Measurements from ENCODE around the gene FBLN1. TPM values are rescaled to one million over a fixed set of nuclear protein-coding genes. Genes with fewer than 3 reads are reported as not detected.

FBLN1 gene
- polyA plus RNA-seq, 1 of the 3 experiments (the other 2 are of a cell fraction), result 147 TPM

DNA sequence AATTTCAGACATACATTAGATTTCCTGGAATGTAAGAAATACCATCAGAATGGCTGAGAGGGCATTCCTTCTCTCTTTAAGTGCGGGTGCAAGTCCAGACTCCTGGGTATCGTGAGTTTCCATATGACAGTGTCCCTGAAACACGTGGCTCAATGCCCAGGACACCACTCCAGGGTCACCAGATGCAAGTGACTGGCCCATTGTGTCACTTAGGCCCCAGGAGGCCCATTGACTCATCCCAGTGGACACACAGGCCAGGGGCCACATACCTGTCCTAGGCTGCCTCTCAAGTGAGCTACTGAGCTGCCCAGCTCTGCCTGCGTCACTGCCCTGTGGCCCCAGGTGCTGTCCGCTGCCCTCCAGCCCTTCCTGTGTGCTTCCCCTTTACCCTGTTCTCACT is 18.5 kb downstream of the FBLN1 start:
- peaks cover 0 to 15% of the 10 kb centered on the region in 2 experiments; a peak in 1 of 4 replicates for H3K4me1 ChIP-seq (ENCODE audit: control insufficient read depth in 1 of 2, insufficient read depth in 2 of 2, low read depth in 1 of 2, low read length in 1 of 2)
- no peak overlapping the region for H3K4me3 ChIP-seq (ENCODE audit: low read depth in 2 of 2, low read length in 1 of 2)
- H3K9me2 ChIP-seq, result no peaks in the 10 kb centered on the region
- POLR2A ChIA-PET, result no interaction called here
- CTCF ChIA-PET, result no interaction called here
- H3K27me3 ChIP-seq (ENCODE audit: insufficient read depth), result no peaks in the 10 kb centered on the region
- no peak overlapping the region; a peak in 1 of 4 replicates for H3K27ac ChIP-seq (ENCODE audit: low read depth in 2 of 2, low read length in 1 of 2)
- TF ChIP-seq NFIC (IDR thresholded peaks at IDR 0.05; ENCODE audit: borderline replicate concordance) (no peak), RCOR1 (IDR thresholded peaks at IDR 0.05; ENCODE audit: low read length) (no peak), YY1 (IDR thresholded peaks at IDR 0.05; ENCODE audit: low read depth) (no peak), MXI1 (IDR thresholded peaks at IDR 0.05; ENCODE audit: low read depth, low read length) (no peak), FOXM1 (IDR thresholded peaks at IDR 0.05; ENCODE audit: low read depth) (no peak), MEF2A (IDR thresholded peaks at IDR 0.05; ENCODE audit: borderline replicate concordance, low read depth) (no peak), TEAD4 (IDR thresholded peaks at IDR 0.05; ENCODE audit: borderline replicate concordance, insufficient read depth) (no peak), RXRA (IDR thresholded peaks at IDR 0.05; ENCODE audit: borderline replicate concordance, low read depth) (no peak), EZH2phosphoT487 (IDR thresholded peaks at IDR 0.05; ENCODE audit: borderline replicate concordance, low read depth) (no peak), USF2 (IDR thresholded peaks at IDR 0.05; ENCODE audit: borderline replicate concordance, low read depth, low read length) (no peak), FOSL2 (IDR thresholded peaks at IDR 0.05; ENCODE audit: borderline replicate concordance, low read depth) (no peak)
- TF ChIP-seq, protein P1, sequence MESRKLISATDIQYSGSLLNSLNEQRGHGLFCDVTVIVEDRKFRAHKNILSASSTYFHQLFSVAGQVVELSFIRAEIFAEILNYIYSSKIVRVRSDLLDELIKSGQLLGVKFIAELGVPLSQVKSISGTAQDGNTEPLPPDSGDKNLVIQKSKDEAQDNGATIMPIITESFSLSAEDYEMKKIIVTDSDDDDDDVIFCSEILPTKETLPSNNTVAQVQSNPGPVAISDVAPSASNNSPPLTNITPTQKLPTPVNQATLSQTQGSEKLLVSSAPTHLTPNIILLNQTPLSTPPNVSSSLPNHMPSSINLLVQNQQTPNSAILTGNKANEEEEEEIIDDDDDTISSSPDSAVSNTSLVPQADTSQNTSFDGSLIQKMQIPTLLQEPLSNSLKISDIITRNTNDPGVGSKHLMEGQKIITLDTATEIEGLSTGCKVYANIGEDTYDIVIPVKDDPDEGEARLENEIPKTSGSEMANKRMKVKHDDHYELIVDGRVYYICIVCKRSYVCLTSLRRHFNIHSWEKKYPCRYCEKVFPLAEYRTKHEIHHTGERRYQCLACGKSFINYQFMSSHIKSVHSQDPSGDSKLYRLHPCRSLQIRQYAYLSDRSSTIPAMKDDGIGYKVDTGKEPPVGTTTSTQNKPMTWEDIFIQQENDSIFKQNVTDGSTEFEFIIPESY (IDR thresholded peaks at IDR 0.05; ENCODE audit: borderline replicate concordance, low read depth), result no peak
- TF ChIP-seq, protein P2, sequence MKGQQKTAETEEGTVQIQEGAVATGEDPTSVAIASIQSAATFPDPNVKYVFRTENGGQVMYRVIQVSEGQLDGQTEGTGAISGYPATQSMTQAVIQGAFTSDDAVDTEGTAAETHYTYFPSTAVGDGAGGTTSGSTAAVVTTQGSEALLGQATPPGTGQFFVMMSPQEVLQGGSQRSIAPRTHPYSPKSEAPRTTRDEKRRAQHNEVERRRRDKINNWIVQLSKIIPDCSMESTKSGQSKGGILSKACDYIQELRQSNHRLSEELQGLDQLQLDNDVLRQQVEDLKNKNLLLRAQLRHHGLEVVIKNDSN (IDR thresholded peaks at IDR 0.05; ENCODE audit: borderline replicate concordance, low read depth), result no peak
- TF ChIP-seq, protein P3, sequence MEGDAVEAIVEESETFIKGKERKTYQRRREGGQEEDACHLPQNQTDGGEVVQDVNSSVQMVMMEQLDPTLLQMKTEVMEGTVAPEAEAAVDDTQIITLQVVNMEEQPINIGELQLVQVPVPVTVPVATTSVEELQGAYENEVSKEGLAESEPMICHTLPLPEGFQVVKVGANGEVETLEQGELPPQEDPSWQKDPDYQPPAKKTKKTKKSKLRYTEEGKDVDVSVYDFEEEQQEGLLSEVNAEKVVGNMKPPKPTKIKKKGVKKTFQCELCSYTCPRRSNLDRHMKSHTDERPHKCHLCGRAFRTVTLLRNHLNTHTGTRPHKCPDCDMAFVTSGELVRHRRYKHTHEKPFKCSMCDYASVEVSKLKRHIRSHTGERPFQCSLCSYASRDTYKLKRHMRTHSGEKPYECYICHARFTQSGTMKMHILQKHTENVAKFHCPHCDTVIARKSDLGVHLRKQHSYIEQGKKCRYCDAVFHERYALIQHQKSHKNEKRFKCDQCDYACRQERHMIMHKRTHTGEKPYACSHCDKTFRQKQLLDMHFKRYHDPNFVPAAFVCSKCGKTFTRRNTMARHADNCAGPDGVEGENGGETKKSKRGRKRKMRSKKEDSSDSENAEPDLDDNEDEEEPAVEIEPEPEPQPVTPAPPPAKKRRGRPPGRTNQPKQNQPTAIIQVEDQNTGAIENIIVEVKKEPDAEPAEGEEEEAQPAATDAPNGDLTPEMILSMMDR (IDR thresholded peaks at IDR 0.05), result no peak
- H3K9me3 ChIP-seq, result no peaks in the 10 kb centered on the region
- no peak overlapping the region for H2AFZ ChIP-seq (ENCODE audit: low read depth)
- peaks cover 0 to 17% of the 10 kb centered on the region in 2 experiments for H3K36me3 ChIP-seq (replicated peaks in 1 of 2; ENCODE audit: control insufficient read depth in 1 of 2, insufficient read depth in 2 of 2, low read length in 1 of 2)
- no peak overlapping the region for H3K9ac ChIP-seq
- H3K4me2 ChIP-seq, result no peak overlapping the region
- H3F3A ChIP-seq (replicated peaks; ENCODE audit: insufficient read depth), result no peaks in the 10 kb centered on the region
- H3K79me2 ChIP-seq (ENCODE audit: insufficient read depth), result no peaks in the 10 kb centered on the region; the same call in 1 of the 2 replicates
- WGBS (ENCODE audit: low lambda C conversion rate), result 86% methylated on average over 4 of the region's 5 CpGs
- H4K20me1 ChIP-seq (ENCODE audit: insufficient read depth), result no peaks in the 10 kb centered on the region
- DNase-seq, result no peak
